ENCODE results near the gene ITGA11. TPM values are rescaled to one million over a fixed set of nuclear protein-coding genes. Genes with fewer than 3 reads are reported as not detected.

Gene ITGA11
- total RNA-seq, 3 donors from 2014 or later = 7.8 to 8.5 (median 7.9) TPM

GRCh38 chr15:68298336-68298735, 133.6 kb downstream of the ITGA11 start:
- Histone ChIP-seq H3K9me3 (no peaks in the 10 kb centered on the region), H3K4me3 (no peak overlapping the region), H3K36me3 (no peaks in the 10 kb centered on the region), H3K4me1 (peaks cover 5 to 6% of the 10 kb centered on the region in 2 donors), H3K27ac (no peak overlapping the region), H3K27me3 (no peaks in the 10 kb centered on the region)
- TF ChIP-seq POLR2A (IDR thresholded peaks at IDR 0.05) (no peak), POLR2AphosphoS5 (IDR thresholded peaks at IDR 0.05) (no peak), CTCF (IDR thresholded peaks at IDR 0.05) (no peak)
- intact Hi-C loops (cut with DNase I; ENCODE audit: low total_unique reads) = no loop called here
- DNase-seq (ENCODE audit: low spot score in 2 of 2) = no peak

GRCh38 chr15:68295014-68295805, 136.8 kb downstream of the ITGA11 start:
- DNase-seq (ENCODE audit: low spot score in 2 of 2) = no peak
- H3K36me3 ChIP-seq = no peaks in the 10 kb centered on the region
- H3K9me3 ChIP-seq = no peaks in the 10 kb centered on the region
- H3K4me1 ChIP-seq = peaks cover 5 to 6% of the 10 kb centered on the region in 2 donors
- no peak overlapping the region for H3K4me3 ChIP-seq
- intact Hi-C loops (cut with DNase I; ENCODE audit: low total_unique reads) = no loop called here
- no peaks in the 10 kb centered on the region for H3K27me3 ChIP-seq
- H3K27ac ChIP-seq = no peak overlapping the region
- no peak for TF ChIP-seq POLR2A (IDR thresholded peaks at IDR 0.05)
- TF ChIP-seq POLR2AphosphoS5 (IDR thresholded peaks at IDR 0.05) = no peak
- TF ChIP-seq CTCF (IDR thresholded peaks at IDR 0.05) = no peak

- no peak overlapping the region for H3K4me3 ChIP-seq
- intact Hi-C loops (cut with DNase I; ENCODE audit: low total_unique reads) = no loop called here
- no peaks in the 10 kb centered on the region for H3K9me3 ChIP-seq
- H3K27me3 ChIP-seq = no peaks in the 10 kb centered on the region
- no peaks in the 10 kb centered on the region for H3K4me1 ChIP-seq
- TF ChIP-seq CTCF (IDR thresholded peaks at IDR 0.05) (no peak), POLR2A (IDR thresholded peaks at IDR 0.05) (no peak), POLR2AphosphoS5 (IDR thresholded peaks at IDR 0.05) (no peak)
- no peak overlapping the region for H3K27ac ChIP-seq
- DNase-seq (ENCODE audit: low spot score in 2 of 2) = no peak
- H3K36me3 ChIP-seq = peaks cover 7% of the 10 kb centered on the region
These were observed 139.0 kb downstream of the ITGA11 start for GRCh38 chr15:68292967-68293366.

GRCh38 chr15:68292157-68292781, 139.7 kb downstream of the ITGA11 start:
- TF ChIP-seq POLR2AphosphoS5 (IDR thresholded peaks at IDR 0.05) = no peak
- no peak for TF ChIP-seq CTCF (IDR thresholded peaks at IDR 0.05)
- no peak for TF ChIP-seq POLR2A (IDR thresholded peaks at IDR 0.05)
- Histone ChIP-seq H3K4me1 (no peaks in the 10 kb centered on the region), H3K4me3 (no peak overlapping the region), H3K27ac (no peak overlapping the region), H3K27me3 (no peaks in the 10 kb centered on the region), H3K9me3 (no peaks in the 10 kb centered on the region), H3K36me3 (peaks cover 7% of the 10 kb centered on the region)
- intact Hi-C loops (cut with DNase I; ENCODE audit: low total_unique reads) = no loop called here
- no peak for DNase-seq (ENCODE audit: low spot score in 2 of 2)

- no peaks in the 10 kb centered on the region for H3K27me3 ChIP-seq
- peaks cover 7% of the 10 kb centered on the region for H3K36me3 ChIP-seq
- H3K4me1 ChIP-seq = no peaks in the 10 kb centered on the region
- H3K27ac ChIP-seq = no peak overlapping the region
- intact Hi-C loops (cut with DNase I; ENCODE audit: low total_unique reads) = no loop called here
- H3K4me3 ChIP-seq = no peak overlapping the region
- DNase-seq (ENCODE audit: low spot score in 2 of 2) = no peak
- no peaks in the 10 kb centered on the region for H3K9me3 ChIP-seq
- TF ChIP-seq POLR2A (IDR thresholded peaks at IDR 0.05) (no peak), CTCF (IDR thresholded peaks at IDR 0.05) (no peak), POLR2AphosphoS5 (IDR thresholded peaks at IDR 0.05) (no peak)
These were observed 141.2 kb downstream of the ITGA11 start for GRCh38 chr15:68290715-68291114.

Data from breast epithelium (tissue), 4 donors.